Measurements from ENCODE around the gene CHMP3.

The CHMP3 gene

GRCh38 chr2:86580560-86580959, 17.3 kb upstream of the CHMP3 start:
- Histone ChIP-seq H3K4me3 (ENCODE audit: low read length) (no peak overlapping the region), H2AFZ (ENCODE audit: low read length) (no peak overlapping the region), H3K79me2 (ENCODE audit: low read length) (no peaks in the 10 kb centered on the region), H3K4me2 (ENCODE audit: low read depth, low read length) (no peak overlapping the region), H3K27me3 (replicated peaks; ENCODE audit: insufficient read depth, low read length) (no peaks in the 10 kb centered on the region), H3K27ac (ENCODE audit: low read length) (no peak overlapping the region), H3K9ac (ENCODE audit: low read length) (no peak overlapping the region), H3F3A (ENCODE audit: insufficient read depth, low read length) (peaks cover 5% of the 10 kb centered on the region; the same call in 1 of the 2 replicates), H4K20me1 (ENCODE audit: insufficient read depth, low read length) (no peaks in the 10 kb centered on the region), H3K9me2 (replicated peaks; ENCODE audit: insufficient read depth, low read length) (no peaks in the 10 kb centered on the region), H3K4me1 (ENCODE audit: low read length) (peaks cover 7% of the 10 kb centered on the region), H3K9me3 (replicated peaks; ENCODE audit: insufficient read depth, low read length) (no peaks in the 10 kb centered on the region), H3K36me3 (replicated peaks; ENCODE audit: insufficient read depth, low read length) (no peaks in the 10 kb centered on the region)
- TF ChIP-seq CTCF (IDR thresholded peaks at IDR 0.05; ENCODE audit: low read length) = no peak
- no peak for TF ChIP-seq EZH2 (optimal IDR thresholded peaks at IDR 0.05; ENCODE audit: low read depth, low read length)
- no peak for TF ChIP-seq EZH2phosphoT487 (IDR thresholded peaks at IDR 0.05; ENCODE audit: low read length)
- no peak for DNase-seq

DNA sequence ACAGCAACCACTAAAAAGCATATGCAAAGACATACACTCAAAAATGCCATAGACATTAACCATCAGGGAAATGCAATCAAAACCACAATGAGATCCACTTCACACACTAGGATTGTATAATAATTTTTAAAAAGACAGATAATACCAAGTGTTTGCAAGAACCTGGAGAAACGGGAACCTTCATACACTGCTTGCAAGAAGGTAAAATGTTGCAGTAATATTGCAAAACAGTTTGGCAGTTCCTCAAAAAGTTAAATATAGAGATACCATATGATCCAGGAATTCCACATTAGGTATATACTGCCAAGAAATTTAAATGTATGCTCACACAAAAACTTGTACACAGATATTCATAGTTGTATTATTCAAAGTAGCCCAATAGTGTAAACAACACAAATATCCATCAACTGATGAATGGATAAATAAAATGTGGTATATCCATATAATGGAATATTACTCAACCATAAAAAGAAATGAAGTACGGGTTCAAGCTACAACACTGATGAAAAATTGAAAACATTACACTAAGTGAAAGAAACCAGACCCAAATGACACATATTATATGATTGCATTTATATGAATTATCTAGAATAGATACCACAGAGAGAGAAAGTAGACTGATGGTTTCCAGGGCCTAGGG, 14.7 kb upstream of the CHMP3 start:
- no peaks in the 10 kb centered on the region for H3K27me3 ChIP-seq (replicated peaks; ENCODE audit: insufficient read depth, low read length)
- H3K9me2 ChIP-seq (replicated peaks; ENCODE audit: insufficient read depth, low read length) = no peaks in the 10 kb centered on the region
- H3K36me3 ChIP-seq (replicated peaks; ENCODE audit: insufficient read depth, low read length) = no peaks in the 10 kb centered on the region
- no peaks in the 10 kb centered on the region for H3F3A ChIP-seq (ENCODE audit: insufficient read depth, low read length)
- H3K4me3 ChIP-seq (ENCODE audit: low read length) = no peak overlapping the region
- no peak overlapping the region for H2AFZ ChIP-seq (ENCODE audit: low read length)
- H3K9ac ChIP-seq (ENCODE audit: low read length) = no peak overlapping the region
- TF ChIP-seq EZH2 (optimal IDR thresholded peaks at IDR 0.05; ENCODE audit: low read depth, low read length) = no peak
- TF ChIP-seq EZH2phosphoT487 (IDR thresholded peaks at IDR 0.05; ENCODE audit: low read length) = no peak
- TF ChIP-seq CTCF (IDR thresholded peaks at IDR 0.05; ENCODE audit: low read length) = no peak
- no peak overlapping the region for H3K4me2 ChIP-seq (ENCODE audit: low read depth, low read length)
- no peaks in the 10 kb centered on the region for H3K4me1 ChIP-seq (ENCODE audit: low read length)
- H4K20me1 ChIP-seq (ENCODE audit: insufficient read depth, low read length) = no peaks in the 10 kb centered on the region
- no peak overlapping the region for H3K27ac ChIP-seq (ENCODE audit: low read length)
- no peak for DNase-seq
- no peaks in the 10 kb centered on the region for H3K9me3 ChIP-seq (replicated peaks; ENCODE audit: insufficient read depth, low read length)
- H3K79me2 ChIP-seq (ENCODE audit: low read length) = no peaks in the 10 kb centered on the region

GRCh38 chr2:86570059-86570458, 6.8 kb upstream of the CHMP3 start:
- Histone ChIP-seq H3K27me3 (replicated peaks; ENCODE audit: insufficient read depth, low read length) (no peaks in the 10 kb centered on the region), H3K27ac (ENCODE audit: low read length) (no peak overlapping the region), H3K9me2 (replicated peaks; ENCODE audit: insufficient read depth, low read length) (no peaks in the 10 kb centered on the region), H4K20me1 (ENCODE audit: insufficient read depth, low read length) (no peaks in the 10 kb centered on the region), H3K36me3 (replicated peaks; ENCODE audit: insufficient read depth, low read length) (no peaks in the 10 kb centered on the region), H2AFZ (ENCODE audit: low read length) (no peak overlapping the region), H3K9ac (ENCODE audit: low read length) (no peak overlapping the region), H3K4me3 (ENCODE audit: low read length) (no peak overlapping the region), H3K4me2 (ENCODE audit: low read depth, low read length) (no peak overlapping the region), H3K9me3 (replicated peaks; ENCODE audit: insufficient read depth, low read length) (no peaks in the 10 kb centered on the region), H3K79me2 (ENCODE audit: low read length) (no peaks in the 10 kb centered on the region), H3K4me1 (ENCODE audit: low read length) (no peaks in the 10 kb centered on the region), H3F3A (ENCODE audit: insufficient read depth, low read length) (no peaks in the 10 kb centered on the region)
- TF ChIP-seq EZH2phosphoT487 (IDR thresholded peaks at IDR 0.05; ENCODE audit: low read length) (no peak), EZH2 (optimal IDR thresholded peaks at IDR 0.05; ENCODE audit: low read depth, low read length) (no peak), CTCF (IDR thresholded peaks at IDR 0.05; ENCODE audit: low read length) (no peak)
- DNase-seq = no peak

Measured in MM.1S (cell line).